Embryonic facial prominence (tissue), 1 donor: ENCODE results near the gene BHLHA9.
"Not testable (repeated sequence)": the region's sequence is repeated elsewhere in the genome, so short reads cannot be mapped to it uniquely, and the experiment has no call there.

ENCODE experiments used
- DNase-seq: peaks from one replicate; pipeline ENCODE4 v3.0.0-alpha.2; 2016; ENCODE audit errors: extremely low spot score

Gene BHLHA9

GRCh38 chr17:1300371-1300905 is 30.2 kb downstream of the BHLHA9 start:
- DNase-seq = no peak

- DNase-seq = no peak
Observed at GRCh38 chr17:1301546-1301945, 31.3 kb downstream of the BHLHA9 start.

- no peak for DNase-seq
Observed at GRCh38 chr17:1302761-1303160, 32.5 kb downstream of the BHLHA9 start.

GRCh38 chr17:1304522-1304921 is 34.3 kb downstream of the BHLHA9 start:
- DNase-seq = no peak

- DNase-seq = no peak
Observed at GRCh38 chr17:1304962-1305563, 34.8 kb downstream of the BHLHA9 start.

- not testable (repeated sequence) for DNase-seq
Observed at GRCh38 chr17:1307829-1308228, 37.6 kb downstream of the BHLHA9 start.

GRCh38 chr17:1312261-1312870 is 42.1 kb downstream of the BHLHA9 start:
- no peak for DNase-seq

- no peak for DNase-seq
Observed at GRCh38 chr17:1313270-1314005, 43.2 kb downstream of the BHLHA9 start.

GRCh38 chr17:1315409-1315808 is 45.2 kb downstream of the BHLHA9 start:
- DNase-seq = no peak

- no peak for DNase-seq
Observed at GRCh38 chr17:1315891-1316403, 45.7 kb downstream of the BHLHA9 start.
